GM23338 (cell line): Measurements from ENCODE around the gene SRP72. TPM values are rescaled to one million over a fixed set of nuclear protein-coding genes. Genes with fewer than 3 reads are reported as not detected.

Experiments
- ATAC-seq: fragments of 200-7000 bp; cut with Tn5 transposase; 3 replicates; pipeline ENCODE4 v1.9.1; 2020
- DNase-seq: peaks from one replicate; pipeline ENCODE4 v3.0.0-alpha.2; 2015; ENCODE audit warnings: low spot score
- H2AFZ ChIP-seq: fragments of 200-600 bp; sonication (generic); 2 replicates; pipeline ENCODE4 v1.8.0; 2016; ENCODE audit warnings: antibody characterized with exemption, mild to moderate bottlenecking, moderate library complexity
- H3F3A ChIP-seq: fragments of 200-600 bp; sonication (generic); replicated peaks from 2 replicates; pipeline ENCODE4 v1.8.0; 2017; ENCODE audit warnings: antibody characterized with exemption, mixed run types, low read depth
- H3K27ac ChIP-seq: fragments of 200-600 bp; sonication (generic); 2 replicates; pipeline ENCODE4 v1.6.1; 2016; ENCODE audit warnings: low read depth
- H3K27me3 ChIP-seq: fragments of 200-600 bp; sonication (generic); 2 replicates; pipeline ENCODE4 v1.8.0; 2016; ENCODE audit warnings: mild to moderate bottlenecking, mixed run types, moderate library complexity; ENCODE audit not compliant: insufficient read depth
- H3K36me3 ChIP-seq: fragments of 200-600 bp; sonication (generic); 2 replicates; pipeline ENCODE4 v1.8.0; 2016; ENCODE audit warnings: mild to moderate bottlenecking; ENCODE audit not compliant: insufficient read depth
- H3K4me1 ChIP-seq: fragments of 200-600 bp; sonication (generic); 2 replicates; pipeline ENCODE4 v1.8.0; 2016; ENCODE audit warnings: mild to moderate bottlenecking, moderate library complexity; ENCODE audit not compliant: insufficient read depth
- H3K4me2 ChIP-seq: fragments of 200-600 bp; sonication (generic); 2 replicates; pipeline ENCODE4 v1.7.1; 2017; ENCODE audit warnings: mixed run types
- H3K4me3 ChIP-seq: fragments of 200-600 bp; sonication (generic); 2 replicates; pipeline ENCODE4 v1.6.1; 2016; ENCODE audit warnings: mixed run types
- H3K79me2 ChIP-seq: fragments of 200-600 bp; sonication (generic); replicated peaks from 2 replicates; pipeline ENCODE4 v1.8.0; 2017; ENCODE audit warnings: mild to moderate bottlenecking; ENCODE audit not compliant: insufficient read depth
- H3K9me2 ChIP-seq: fragments of 200-600 bp; sonication (generic); 2 replicates; pipeline ENCODE4 v1.8.0; 2017; ENCODE audit not compliant: insufficient read depth
- H4K20me1 ChIP-seq: fragments of 200-600 bp; sonication (generic); replicated peaks from 2 replicates; pipeline ENCODE4 v1.8.0; 2017; ENCODE audit warnings: mild to moderate bottlenecking; ENCODE audit not compliant: insufficient read depth
- H3K27ac Mint-ChIP-seq: 2 replicates; pipeline ENCODE4 v1.8.0; 2020; ENCODE audit warnings: inconsistent platforms, mild to moderate bottlenecking, moderate library complexity, mixed read lengths
- H3K27me3 Mint-ChIP-seq: 3 replicates; pipeline ENCODE4 v1.8.0; 2022; ENCODE audit warnings: low read depth, mild to moderate bottlenecking, moderate library complexity, mixed read lengths, inconsistent platforms; ENCODE audit not compliant: insufficient read depth, poor library complexity
- H3K36me3 Mint-ChIP-seq: 3 replicates; pipeline ENCODE4 v1.8.0; 2021; ENCODE audit warnings: low read depth, mild to moderate bottlenecking, inconsistent platforms, moderate library complexity, mixed read lengths
- H3K4me1 Mint-ChIP-seq: 3 replicates; pipeline ENCODE4 v1.8.0; 2020; ENCODE audit warnings: mild to moderate bottlenecking, inconsistent platforms, mixed read lengths
- H3K4me3 Mint-ChIP-seq: 3 replicates; pipeline ENCODE4 v1.8.0; 2021; ENCODE audit warnings: moderate library complexity, mild to moderate bottlenecking, inconsistent platforms, mixed read lengths
- H3K9me3 Mint-ChIP-seq: 3 replicates; pipeline ENCODE4 v1.8.0; 2020; ENCODE audit warnings: moderate library complexity, mild to moderate bottlenecking, inconsistent platforms, mixed read lengths
- CTCF ChIP-seq, 2 experiments: fragments of 200-600 bp in 1 of 2; sonication (generic) in 1 of 2; conservative IDR thresholded peaks; 2 replicates each; pipeline versions ENCODE4 v1.5.1 to v1.6.1; 2016 to 2017; ENCODE audit warnings: antibody characterized with exemption in 2 of 2, low read depth in 2 of 2, mild to moderate bottlenecking in 2 of 2, moderate library complexity in 1 of 2
- ETS1 ChIP-seq: IDR thresholded peaks from 2 replicates; pipeline ENCODE4 v1.6.1; 2016; ENCODE audit warnings: antibody characterized with exemption
- EZH2phosphoT487 ChIP-seq: fragments of 200-600 bp; sonication (generic); IDR thresholded peaks from one replicate; pipeline ENCODE4 v1.8.1; 2018; ENCODE audit warnings: antibody characterized with exemption; ENCODE audit not compliant: unreplicated experiment
- NANOG ChIP-seq: IDR thresholded peaks from 2 replicates; pipeline ENCODE4 v1.6.1; 2016; ENCODE audit warnings: antibody characterized with exemption, borderline replicate concordance
- POLR2AphosphoS5 ChIP-seq: IDR thresholded peaks from 2 replicates; pipeline ENCODE4 v1.6.1; 2016; ENCODE audit warnings: antibody characterized with exemption, low read depth
- ZNF331 ChIP-seq: fragments of 250-450 bp; sonication (Bioruptor Pico); IDR thresholded peaks from 2 replicates; pipeline ENCODE4 v1.5.0; 2020; ENCODE audit warnings: low read depth, mild to moderate bottlenecking, moderate library complexity
- ZNF462 ChIP-seq: fragments of 250-450 bp; sonication (Bioruptor Pico); IDR thresholded peaks from 2 replicates; pipeline ENCODE4 v1.5.0; 2020; ENCODE audit warnings: mild to moderate bottlenecking, moderate library complexity
- polyA plus RNA-seq: library from polyadenylated mRNA; unstranded; fragments of >200 nt; fragmentation: Nextera tagmentation; extraction: Ambion mirVana; gene quantifications from 2 replicates; pipeline ENCODE4 v1.2.1, GENCODE V29; 2016
- total RNA-seq: library from RNA; depleted of rRNA; stranded (reverse); fragments of >200 nt; shearing (Covaris generic); gene quantifications from 2 replicates; pipeline ENCODE4 v1.2.3, GENCODE V29; 2014

The SRP72 gene
- total and polyA plus RNA-seq, 2 experiments from 2014 or later: 84.6 to 174 TPM

GRCh38 chr4:56475917-56476316 lies 8.5 kb downstream of the SRP72 start (continued):
- TF ChIP-seq ZNF462 (no peak), CTCF (conservative IDR thresholded peaks at IDR 0.05; ENCODE audit: low read depth in 2 of 2) (no peak), NANOG (no peak), EZH2phosphoT487 (no peak), ETS1 (no peak)

- H3K27me3 ChIP-seq: no peaks in the 10 kb centered on the region
- no peak overlapping the region for H3K27ac ChIP-seq
- DNase-seq: no peak
- no peak overlapping the region for H3K4me2 ChIP-seq
- H3K4me1 ChIP-seq: no peaks in the 10 kb centered on the region
- Mint-ChIP-seq H3K4me1 (no peaks in the 10 kb centered on the region), H3K36me3 (peaks cover 85% of the 10 kb centered on the region), H3K27ac (no peak overlapping the region), H3K9me3 (no peaks in the 10 kb centered on the region), H3K27me3 (peaks cover 5% of the 10 kb centered on the region), H3K4me3 (no peak overlapping the region)
- H3K36me3 ChIP-seq: peaks cover 62% of the 10 kb centered on the region
- no peak for ATAC-seq
- 0 out of 2 replicates have a peak, but pooled peaks cover 5% of the 10 kb centered on the region for H4K20me1 ChIP-seq
- H3K79me2 ChIP-seq: peaks cover 4% of the 10 kb centered on the region
- H2AFZ ChIP-seq: no peak overlapping the region
- no peaks in the 10 kb centered on the region for H3F3A ChIP-seq
- H3K4me3 ChIP-seq: no peak overlapping the region
- no peaks in the 10 kb centered on the region for H3K9me2 ChIP-seq
- TF ChIP-seq ZNF331 (CRISPR knock-in tag): no peak
- TF ChIP-seq ZNF462: no peak
- TF ChIP-seq POLR2AphosphoS5: no peak
Observed at GRCh38 chr4:56477192-56477702, 9.8 kb downstream of the SRP72 start.
